GM06990 (cell line): ENCODE data around the gene PAPOLB.

Experiments
- DNase-seq: peaks from one replicate; pipeline ENCODE4 v3.0.0-alpha.2; 2011; ENCODE audit not compliant: insufficient read length; ENCODE audit errors: extremely low read depth
- H3K27me3 ChIP-seq: replicated peaks from 2 replicates; pipeline ENCODE4 v1.6.0; 2011; ENCODE audit warnings: low read length; ENCODE audit not compliant: control insufficient read depth, insufficient read depth
- H3K36me3 ChIP-seq: 2 replicates; pipeline ENCODE4 v1.5.1; 2011; ENCODE audit warnings: low read length; ENCODE audit not compliant: control insufficient read depth, insufficient read depth
- H3K4me3 ChIP-seq: replicated peaks from 2 replicates; pipeline ENCODE4 v1.5.1; 2011; ENCODE audit warnings: low read depth, mild to moderate bottlenecking, control low read depth, low read length
- CTCF ChIP-seq: IDR thresholded peaks from 2 replicates; pipeline ENCODE4 v1.5.1; 2011; ENCODE audit warnings: low read length, control low read depth, mild to moderate bottlenecking, inconsistent platforms; ENCODE audit not compliant: insufficient read depth, poor library complexity, severe bottlenecking

PAPOLB gene

GRCh38 chr7:4841836-4842235, 20.0 kb downstream of the PAPOLB start:
- no peak overlapping the region for H3K4me3 ChIP-seq
- no peak for DNase-seq
- H3K27me3 ChIP-seq: no peaks in the 10 kb centered on the region
- no peak for TF ChIP-seq CTCF
- no peaks in the 10 kb centered on the region for H3K36me3 ChIP-seq

- no peak for DNase-seq
- no peak for TF ChIP-seq CTCF
Measured at GRCh38 chr7:4841007-4841784, 20.6 kb downstream of the PAPOLB start.

GRCh38 chr7:4840079-4840501, 21.7 kb downstream of the PAPOLB start:
- no peaks in the 10 kb centered on the region for H3K36me3 ChIP-seq
- H3K4me3 ChIP-seq: no peak overlapping the region
- H3K27me3 ChIP-seq: no peaks in the 10 kb centered on the region
- DNase-seq: no peak
- TF ChIP-seq CTCF: no peak

More at GRCh38 chr7:4841007-4841784, 20.6 kb downstream of the PAPOLB start:
- Histone ChIP-seq H3K4me3 (no peak overlapping the region), H3K27me3 (no peaks in the 10 kb centered on the region), H3K36me3 (no peaks in the 10 kb centered on the region)

GRCh38 chr7:4838626-4839334, 23.1 kb downstream of the PAPOLB start:
- Histone ChIP-seq H3K4me3 (no peak overlapping the region), H3K36me3 (no peaks in the 10 kb centered on the region), H3K27me3 (no peaks in the 10 kb centered on the region)
- no peak for TF ChIP-seq CTCF
- no peak for DNase-seq

GRCh38 chr7:4837803-4838625, 23.8 kb downstream of the PAPOLB start:
- H3K4me3 ChIP-seq: no peak overlapping the region
- no peaks in the 10 kb centered on the region for H3K27me3 ChIP-seq
- DNase-seq: no peak
- H3K36me3 ChIP-seq: no peaks in the 10 kb centered on the region
- no peak for TF ChIP-seq CTCF
